Kidney (tissue), 14 donors: ENCODE data around the gene PLEKHA8. TPM values are rescaled to one million over a fixed set of nuclear protein-coding genes. Genes with fewer than 3 reads are reported as not detected.

Experiments used
- DNase-seq, 5 donors: peaks; one replicate each; pipeline ENCODE4 v3.0.0-alpha.2; 2013 to 2020
- FAIRE-seq: peaks from 2 replicates; lab custom pipeline; 2012; peaks lifted over from hg19 to GRCh38; lab: Jason Lieb, UNC
- H3K27ac ChIP-seq, 2 donors: one replicate each; pipeline ENCODE4 v1.7.0; 2013; ENCODE audit warnings: low read depth in 2 of 2, low read length in 2 of 2, inconsistent platforms in 1 of 2
- H3K27me3 ChIP-seq: one replicate; pipeline ENCODE4 v1.7.1; 2013; ENCODE audit warnings: low read length, inconsistent platforms; ENCODE audit not compliant: control insufficient read depth, insufficient read depth
- H3K36me3 ChIP-seq, 3 donors: one replicate each; pipeline versions ENCODE4 v1.7.0 to v1.7.1; 2013; ENCODE audit warnings: low read length in 3 of 3, control low read depth in 1 of 3, inconsistent platforms in 1 of 3; ENCODE audit not compliant: insufficient read depth in 3 of 3, control insufficient read depth in 2 of 3
- H3K4me1 ChIP-seq, 3 donors: one replicate each; pipeline versions ENCODE4 v1.7.0 to v1.7.1; 2013; ENCODE audit warnings: low read length in 3 of 3, inconsistent platforms in 1 of 3, low read depth in 1 of 3; ENCODE audit not compliant: control insufficient read depth in 2 of 3, insufficient read depth in 2 of 3
- H3K4me3 ChIP-seq, 3 donors: one replicate each; pipeline versions ENCODE4 v1.7.0 to v1.8.1; 2013; ENCODE audit warnings: low read length in 3 of 3, control low read depth in 1 of 3, inconsistent platforms in 1 of 3
- H3K9ac ChIP-seq, 3 donors: one replicate each; pipeline versions ENCODE4 v1.7.0 to v1.7.1; 2013; ENCODE audit warnings: low read length in 3 of 3, control low read depth in 1 of 3, inconsistent platforms in 1 of 3
- H3K9me3 ChIP-seq, 3 donors: one replicate each; pipeline versions ENCODE4 v1.7.0 to v1.7.1; 2013; ENCODE audit warnings: low read length in 3 of 3, control low read depth in 1 of 3, inconsistent platforms in 1 of 3; ENCODE audit not compliant: control insufficient read depth in 2 of 3, insufficient read depth in 1 of 3
- CTCF ChIP-seq: IDR thresholded peaks from 3 replicates; pipeline ENCODE4 v1.5.1; 2012; ENCODE audit warnings: mild to moderate bottlenecking, moderate library complexity, borderline replicate concordance; ENCODE audit not compliant: insufficient read depth; ENCODE audit errors: extremely low read depth
- intact Hi-C: fragments of 100-400 bp; cut with DNase I; formaldehyde crosslinking; loops from one replicate; pipeline ENCODE4 v1.11.1; 2022
- polyA plus RNA-seq: library from polyadenylated mRNA; stranded (reverse); fragments of 350-450 nt; fragmentation: Illumina TruSeq; extraction: RNeasy Lipid Tissue Mini Kit (QIAGEN cat#74804); gene quantifications from one replicate; pipeline ENCODE4 v1.2.3, GENCODE V29; 2014; ENCODE audit warnings: low read depth, low replicate concordance; ENCODE audit not compliant: insufficient read depth
- total RNA-seq: library from RNA; stranded (reverse); fragmentation: NEBNext Ultra II Directional; extraction: Animal tissue kit (Norgen Biotek cat#: 25700); gene quantifications from one replicate; pipeline ENCODE4 v1.2.1, GENCODE V29; 2021
- donor health status: control.
- donor health status: control.
- donor health status: control.
- donor health status: control.
- donor health status: control.
- donor health status: DM: yes; HTN: yes; CAD: no.
- donor health status: Normal renal cell carcinoma (clear cell type).

Gene PLEKHA8
- total and polyA plus RNA-seq, 2 donors from 2014 or later, result 4.8 to 8.5 TPM

- TF ChIP-seq CTCF, result no peak
- no peaks in the 10 kb centered on the region for H3K9me3 ChIP-seq
- FAIRE-seq, result no peak
- no peak overlapping the region for H3K4me3 ChIP-seq
- H3K36me3 ChIP-seq, result no peaks in the 10 kb centered on the region
- H3K4me1 ChIP-seq, result no peaks in the 10 kb centered on the region
- no peaks in the 10 kb centered on the region for H3K27me3 ChIP-seq
- H3K27ac ChIP-seq, result no peak overlapping the region
- peak in 1 of 5 donors; percentile 33 for DNase-seq
- H3K9ac ChIP-seq, result no peak overlapping the region
- intact Hi-C loops, result no loop called here
Measured at GRCh38 chr7:30018451-30018850, 9.8 kb upstream of the PLEKHA8 start.

- H3K4me1 ChIP-seq, result no peaks in the 10 kb centered on the region
- H3K27ac ChIP-seq, result no peak overlapping the region
- no peaks in the 10 kb centered on the region for H3K27me3 ChIP-seq
- no peak overlapping the region for H3K9ac ChIP-seq
- DNase-seq (no peak), FAIRE-seq (no peak)
- TF ChIP-seq CTCF, result no peak
- intact Hi-C loops, result no loop called here
- no peaks in the 10 kb centered on the region for H3K36me3 ChIP-seq
- H3K4me3 ChIP-seq, result no peak overlapping the region
- no peaks in the 10 kb centered on the region for H3K9me3 ChIP-seq
Measured at GRCh38 chr7:30019387-30019786, 8.8 kb upstream of the PLEKHA8 start.

GRCh38 chr7:30019960-30020359, 8.3 kb upstream of the PLEKHA8 start:
- Histone ChIP-seq H3K27ac (no peak overlapping the region), H3K36me3 (no peaks in the 10 kb centered on the region), H3K4me3 (no peak overlapping the region), H3K9ac (no peak overlapping the region), H3K9me3 (no peaks in the 10 kb centered on the region), H3K4me1 (peaks cover 0 to 1% (median 0%) of the 10 kb centered on the region in 3 donors), H3K27me3 (no peaks in the 10 kb centered on the region)
- no peak for TF ChIP-seq CTCF
- DNase-seq (no peak), FAIRE-seq (no peak)
- intact Hi-C loops, result no loop called here

- H3K9ac ChIP-seq, result no peak overlapping the region
- no peak for DNase-seq
- no peaks in the 10 kb centered on the region for H3K27me3 ChIP-seq
- FAIRE-seq, result no peak
- H3K36me3 ChIP-seq, result no peaks in the 10 kb centered on the region
- no peak overlapping the region for H3K27ac ChIP-seq
- intact Hi-C loops, result no loop called here
- H3K4me3 ChIP-seq, result no peak overlapping the region
- no peak for TF ChIP-seq CTCF
- H3K9me3 ChIP-seq, result no peaks in the 10 kb centered on the region
- H3K4me1 ChIP-seq, result peaks cover 0 to 7% (median 0%) of the 10 kb centered on the region in 3 donors
Measured at GRCh38 chr7:30020535-30020934, 7.7 kb upstream of the PLEKHA8 start.
